A673 (cell line): ENCODE data around the gene PAQR5.

Experiments used
- EZH2 ChIP-seq: fragments of 200-600 bp; sonication (generic); IDR thresholded peaks from 2 replicates; pipeline ENCODE4 v1.6.1; 2017; ENCODE audit warnings: borderline replicate concordance, low read depth, mild to moderate bottlenecking, mixed read lengths, antibody characterized with exemption, low read length; ENCODE audit not compliant: poor library complexity, severe bottlenecking
- TF ChIP-seq, protein P1 (sequence below): fragments of 300-800, 200-600 bp; sonication (generic); conservative IDR thresholded peaks from 2 replicates; pipeline ENCODE4 v1.5.1; 2017; ENCODE audit warnings: low read depth, mild to moderate bottlenecking, antibody characterized with exemption, low read length, moderate library complexity, mixed read lengths

DNA sequence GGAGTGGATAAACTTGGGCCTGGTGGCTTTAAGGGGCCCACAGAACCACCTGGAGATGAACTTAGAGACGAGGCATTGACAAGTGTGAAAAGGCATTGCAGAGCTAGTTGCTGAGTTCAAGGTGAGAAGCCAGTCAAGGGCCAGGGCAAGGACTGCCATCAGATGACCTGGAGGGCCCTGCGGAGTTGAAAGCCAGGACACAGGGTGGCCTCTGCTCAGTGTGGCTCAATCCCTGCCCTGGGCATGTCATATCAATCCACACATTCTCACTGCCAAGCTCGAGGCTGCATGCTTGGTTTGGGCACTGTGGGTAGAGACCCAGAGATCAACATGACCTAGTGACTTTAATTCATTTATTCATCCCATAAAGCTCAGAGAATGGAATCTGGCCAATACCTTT, 9.2 kb downstream of the PAQR5 start:
- TF ChIP-seq, protein P1, sequence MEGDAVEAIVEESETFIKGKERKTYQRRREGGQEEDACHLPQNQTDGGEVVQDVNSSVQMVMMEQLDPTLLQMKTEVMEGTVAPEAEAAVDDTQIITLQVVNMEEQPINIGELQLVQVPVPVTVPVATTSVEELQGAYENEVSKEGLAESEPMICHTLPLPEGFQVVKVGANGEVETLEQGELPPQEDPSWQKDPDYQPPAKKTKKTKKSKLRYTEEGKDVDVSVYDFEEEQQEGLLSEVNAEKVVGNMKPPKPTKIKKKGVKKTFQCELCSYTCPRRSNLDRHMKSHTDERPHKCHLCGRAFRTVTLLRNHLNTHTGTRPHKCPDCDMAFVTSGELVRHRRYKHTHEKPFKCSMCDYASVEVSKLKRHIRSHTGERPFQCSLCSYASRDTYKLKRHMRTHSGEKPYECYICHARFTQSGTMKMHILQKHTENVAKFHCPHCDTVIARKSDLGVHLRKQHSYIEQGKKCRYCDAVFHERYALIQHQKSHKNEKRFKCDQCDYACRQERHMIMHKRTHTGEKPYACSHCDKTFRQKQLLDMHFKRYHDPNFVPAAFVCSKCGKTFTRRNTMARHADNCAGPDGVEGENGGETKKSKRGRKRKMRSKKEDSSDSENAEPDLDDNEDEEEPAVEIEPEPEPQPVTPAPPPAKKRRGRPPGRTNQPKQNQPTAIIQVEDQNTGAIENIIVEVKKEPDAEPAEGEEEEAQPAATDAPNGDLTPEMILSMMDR = no peak
- no peak for TF ChIP-seq EZH2
